ENCODE results near the gene SMAD6.

GRCh38 chr15:66803182-66803729, 101.2 kb downstream of the SMAD6 start:
- TF ChIP-seq CTCF (IDR thresholded peaks at IDR 0.05 in 2 of 3, conservative IDR thresholded peaks at IDR 0.05 in 1 of 3; ENCODE audit: insufficient read depth in 2 of 3, low read depth in 1 of 3, low read length in 3 of 3) (no peak), ZBTB1 (CRISPR knock-in tag; IDR thresholded peaks at IDR 0.05; ENCODE audit: borderline replicate concordance, low read depth) (no peak), SIN3A (IDR thresholded peaks at IDR 0.05; ENCODE audit: borderline replicate concordance in 2 of 2, control insufficient read depth in 1 of 2, low read depth in 2 of 2, low read length in 2 of 2) (no peak)

Measured in K562 (cell line).